HepG2 (cell line): ENCODE measurements around the gene HIRA. TPM values are rescaled to one million over a fixed set of nuclear protein-coding genes. Genes with fewer than 3 reads are reported as not detected.

ENCODE experiments used
- ATF4 ChIP-seq, 2 experiments: fragments of 450-650 bp in 1 of 2; sonication (generic) in 1 of 2; formaldehyde crosslinking; IDR thresholded peaks; 2 replicates each; pipeline versions ENCODE4 v1.5.0 to v1.8.0; 2020 to 2022; ENCODE audit warnings: mild to moderate bottlenecking in 1 of 2, missing genetic modification reagents in 1 of 2
- DMAP1 ChIP-seq: IDR thresholded peaks from 2 replicates; pipeline ENCODE4 v1.6.1; 2016
- DR1 ChIP-seq: sonication (generic); formaldehyde crosslinking; IDR thresholded peaks from 2 replicates; pipeline ENCODE4 v1.8.0; 2021; ENCODE audit warnings: mild to moderate bottlenecking, missing genetic modification reagents, inconsistent platforms
- KAT7 ChIP-seq: IDR thresholded peaks from 2 replicates; pipeline ENCODE4 v1.6.1; 2018; ENCODE audit warnings: borderline replicate concordance, missing compliant biosample characterization
- KDM5B ChIP-seq: sonication (generic); formaldehyde crosslinking; IDR thresholded peaks from 2 replicates; pipeline ENCODE4 v1.4.0; 2020; ENCODE audit warnings: missing genetic modification reagents, mild to moderate bottlenecking, borderline replicate concordance
- KLF15 ChIP-seq: sonication (generic); formaldehyde crosslinking; IDR thresholded peaks from 2 replicates; pipeline ENCODE4 v1.8.1; 2023; ENCODE audit warnings: borderline replicate concordance, mild to moderate bottlenecking, inconsistent platforms, missing genetic modification reagents, mixed read lengths
- MED13 ChIP-seq: sonication (generic); formaldehyde crosslinking; IDR thresholded peaks from 2 replicates; pipeline ENCODE4 v1.5.0; 2020; ENCODE audit warnings: missing genetic modification reagents
- MXD3 ChIP-seq: IDR thresholded peaks from 2 replicates; pipeline ENCODE4 v1.6.1; 2016; ENCODE audit warnings: mild to moderate bottlenecking, missing biosample characterization, missing genetic modification reagents
- NAIF1 ChIP-seq: sonication (generic); formaldehyde crosslinking; IDR thresholded peaks from 2 replicates; pipeline ENCODE4 v1.5.0; 2020; ENCODE audit warnings: mild to moderate bottlenecking, missing genetic modification reagents, borderline replicate concordance
- NFIB ChIP-seq: sonication (generic); formaldehyde crosslinking; IDR thresholded peaks from 2 replicates; pipeline ENCODE4 v1.9.0; 2021; ENCODE audit warnings: missing genetic modification reagents, mild to moderate bottlenecking, borderline replicate concordance
- NR2F6 ChIP-seq, 2 experiments: IDR thresholded peaks; 2 replicates each; pipeline ENCODE4 v1.6.1; 2016; ENCODE audit warnings: antibody characterized with exemption in 1 of 2, mild to moderate bottlenecking in 1 of 2
- NRL ChIP-seq: sonication (generic); formaldehyde crosslinking; IDR thresholded peaks from 2 replicates; pipeline ENCODE4 v1.5.0; 2020; ENCODE audit warnings: missing genetic modification reagents, mild to moderate bottlenecking, moderate library complexity, borderline replicate concordance
- REPIN1 ChIP-seq: sonication (generic); formaldehyde crosslinking; IDR thresholded peaks from 2 replicates; pipeline ENCODE4 v1.8.0; 2022; ENCODE audit warnings: missing genetic modification reagents, low read depth, mild to moderate bottlenecking, borderline replicate concordance
- SMAD9 ChIP-seq: sonication (generic); formaldehyde crosslinking; IDR thresholded peaks from 2 replicates; pipeline ENCODE4 v1.5.1; 2020; ENCODE audit warnings: mild to moderate bottlenecking, missing genetic modification reagents
- SP140L ChIP-seq: sonication (generic); formaldehyde crosslinking; IDR thresholded peaks from 2 replicates; pipeline ENCODE4 v1.4.0; 2020; ENCODE audit warnings: missing genetic modification reagents, borderline replicate concordance
- SP4 ChIP-seq: sonication (generic); formaldehyde crosslinking; IDR thresholded peaks from 2 replicates; pipeline ENCODE4 v1.8.1; 2023; ENCODE audit warnings: mild to moderate bottlenecking, missing genetic modification reagents
- TEAD3 ChIP-seq: optimal IDR thresholded peaks from 2 replicates; pipeline ENCODE3; 2016; ENCODE audit warnings: borderline replicate concordance
- XRCC5 ChIP-seq: fragments of 200-400 bp; formaldehyde crosslinking; optimal IDR thresholded peaks from 2 replicates; pipeline ENCODE3; 2017; ENCODE audit warnings: mild to moderate bottlenecking, low read length
- ZNF143 ChIP-seq: sonication (generic); formaldehyde crosslinking; IDR thresholded peaks from 2 replicates; pipeline ENCODE4 v1.4.0; 2020; ENCODE audit warnings: missing genetic modification reagents
- ZNF629 ChIP-seq: sonication (generic); formaldehyde crosslinking; conservative IDR thresholded peaks from 2 replicates; pipeline ENCODE4 v1.5.0; 2020; ENCODE audit warnings: missing genetic modification reagents
- ZNF746 ChIP-seq: sonication (generic); formaldehyde crosslinking; IDR thresholded peaks from 2 replicates; pipeline ENCODE4 v1.8.0; 2022; ENCODE audit warnings: mild to moderate bottlenecking, missing genetic modification reagents
- polyA plus RNA-seq, 8 experiments: library from polyadenylated mRNA; depleted of rRNA in 3 of 8; stranded (reverse) in 7 of 8; unstranded in 1 of 8; fragments of >200 nt; fragmentation: Illumina TruSeq in 4 of 8; extraction: Trizol in 4 of 8; gene quantifications; 2 replicates each; pipeline versions ENCODE4 v1.2.1 to v1.2.3, GENCODE V29; 2011 to 2016; ENCODE audit warnings: low read depth in 4 of 8, missing spikeins in 1 of 8, mixed read lengths in 1 of 8; ENCODE audit not compliant: insufficient read depth in 1 of 8
- total RNA-seq, 5 experiments: library from RNA; depleted of rRNA; stranded (reverse); fragments of >200 nt; fragmentation: Illumina TruSeq; extraction: Trizol; gene quantifications; 2 replicates each; pipeline ENCODE4 v1.2.3, GENCODE V29; 2016; ENCODE audit warnings: low read depth in 1 of 5
- TF ChIP-seq, protein P1 (sequence below): sonication (generic); formaldehyde crosslinking; IDR thresholded peaks from 2 replicates; pipeline ENCODE4 v1.4.0; 2020; ENCODE audit warnings: missing genetic modification reagents

HIRA gene
- total and polyA plus RNA-seq, 2 of the 13 experiments (the other 11 are each of a cell fraction or from before 2014, with no cell fraction given), result 21.5 to 29.2 TPM

DNA sequence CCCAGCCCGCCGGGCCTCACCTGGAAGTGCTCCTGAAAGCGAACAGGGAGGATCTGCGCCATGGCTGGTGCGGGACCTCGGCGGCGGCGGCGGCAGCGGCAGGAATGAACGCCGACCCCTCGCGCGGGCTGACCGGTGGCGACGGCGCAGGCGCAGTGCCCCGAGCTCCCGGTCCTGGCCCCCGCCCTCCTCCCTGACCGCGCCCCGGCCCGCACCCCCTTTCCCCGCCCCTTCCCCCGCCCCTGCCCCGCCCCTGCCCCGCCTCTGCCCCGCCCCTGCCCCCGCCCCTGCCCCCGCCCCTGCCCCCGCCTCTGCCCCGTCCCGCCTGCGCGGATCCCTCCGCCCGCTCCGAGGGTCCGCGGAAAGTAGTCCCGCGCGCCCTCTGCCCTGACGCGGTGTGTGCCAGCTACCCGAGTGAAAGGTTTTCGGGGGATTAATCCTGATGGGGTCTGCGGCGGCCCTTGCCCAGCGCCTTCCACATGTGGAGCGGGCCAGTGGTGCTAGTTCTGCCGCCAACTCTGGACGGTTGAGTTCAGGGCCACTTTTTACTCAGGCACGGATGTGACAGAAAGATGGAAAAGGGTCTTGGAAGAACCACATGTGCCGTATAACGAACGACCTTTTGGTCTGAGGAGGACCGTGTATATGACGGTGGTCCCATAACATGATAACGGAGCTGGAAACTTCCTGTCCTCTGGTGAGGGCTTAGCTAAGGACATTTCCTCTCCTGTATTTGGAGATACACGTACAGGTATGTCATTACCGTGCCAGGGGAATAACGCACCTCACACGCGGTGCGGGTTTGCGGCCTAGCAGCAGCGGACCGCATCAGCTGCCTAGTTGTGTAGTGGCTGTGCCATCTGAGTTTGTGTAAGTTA, 139.7 kb downstream of the HIRA start, which contains the start of gene CLTCL1 (continued):
- no peak for TF ChIP-seq KLF15 (CRISPR knock-in tag)
- peak; percentile 82; the same call in 1 of the 2 replicates for TF ChIP-seq NFIB (CRISPR knock-in tag)
- TF ChIP-seq SP140L, result no peak
- TF ChIP-seq ZNF629 (CRISPR knock-in tag), result 0 out of 2 replicates have a peak, but pooled peaks have one; percentile 21
- TF ChIP-seq ZNF746, result peak; percentile 75; the same call in 1 of the 2 replicates
- no peak for TF ChIP-seq NAIF1 (CRISPR knock-in tag)
- TF ChIP-seq NRL, result 0 out of 2 replicates have a peak, but pooled peaks have one; percentile 17
- no peak for TF ChIP-seq NR2F6 (IDR thresholded peaks at IDR 0.05)
- peak; percentile 35; the same call in 1 of the 2 replicates for TF ChIP-seq NR2F6 (CRISPR knock-in tag; IDR thresholded peaks at IDR 0.05)
- TF ChIP-seq MXD3 (CRISPR knock-in tag), result peak; percentile 34; the same call in 1 of the 2 replicates
- peak; percentile 57 for TF ChIP-seq XRCC5
- TF ChIP-seq DR1 (CRISPR knock-in tag), result 0 out of 2 replicates have a peak, but pooled peaks have one; percentile 42
- peak; percentile 63; the same call in 1 of the 2 replicates for TF ChIP-seq MED13 (CRISPR knock-in tag)
- TF ChIP-seq KAT7 (CRISPR knock-in tag), result peak; percentile 67; the same call in 1 of the 2 replicates
- TF ChIP-seq SP4 (CRISPR knock-in tag), result peak; percentile 87
- TF ChIP-seq DMAP1 (CRISPR knock-in tag), result peak; percentile 27; the same call in 1 of the 2 replicates
- TF ChIP-seq SMAD9 (CRISPR knock-in tag), result no peak
- TF ChIP-seq, protein P1, sequence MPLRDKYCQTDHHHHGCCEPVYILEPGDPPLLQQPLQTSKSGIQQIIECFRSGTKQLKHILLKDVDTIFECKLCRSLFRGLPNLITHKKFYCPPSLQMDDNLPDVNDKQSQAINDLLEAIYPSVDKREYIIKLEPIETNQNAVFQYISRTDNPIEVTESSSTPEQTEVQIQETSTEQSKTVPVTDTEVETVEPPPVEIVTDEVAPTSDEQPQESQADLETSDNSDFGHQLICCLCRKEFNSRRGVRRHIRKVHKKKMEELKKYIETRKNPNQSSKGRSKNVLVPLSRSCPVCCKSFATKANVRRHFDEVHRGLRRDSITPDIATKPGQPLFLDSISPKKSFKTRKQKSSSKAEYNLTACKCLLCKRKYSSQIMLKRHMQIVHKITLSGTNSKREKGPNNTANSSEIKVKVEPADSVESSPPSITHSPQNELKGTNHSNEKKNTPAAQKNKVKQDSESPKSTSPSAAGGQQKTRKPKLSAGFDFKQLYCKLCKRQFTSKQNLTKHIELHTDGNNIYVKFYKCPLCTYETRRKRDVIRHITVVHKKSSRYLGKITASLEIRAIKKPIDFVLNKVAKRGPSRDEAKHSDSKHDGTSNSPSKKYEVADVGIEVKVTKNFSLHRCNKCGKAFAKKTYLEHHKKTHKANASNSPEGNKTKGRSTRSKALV (CRISPR knock-in tag), result 0 out of 2 replicates have a peak, but pooled peaks have one; percentile 34
- TF ChIP-seq REPIN1 (CRISPR knock-in tag), result 0 out of 2 replicates have a peak, but pooled peaks have one; percentile 22
- peak; percentile 48; the same call in 1 of the 2 replicates for TF ChIP-seq KDM5B (CRISPR knock-in tag)
- peak; percentile 42 for TF ChIP-seq TEAD3
- peak in 1 of 2 experiments; percentile 42; a peak in 1 of 4 replicates for TF ChIP-seq ATF4 (CRISPR knock-in tag; IDR thresholded peaks at IDR 0.05)
- 0 out of 2 replicates have a peak, but pooled peaks have one; percentile 22 for TF ChIP-seq ZNF143
